T-helper 22 cell (primary cell): ENCODE results near the gene PPP5C.
"Not testable (repeated sequence)": the region's sequence is repeated elsewhere in the genome, so short reads cannot be mapped to it uniquely, and the experiment has no call there.

ENCODE experiments used
- DNase-seq: peaks from one replicate; pipeline ENCODE4 v3.0.0-alpha.2; 2020; ENCODE audit warnings: low read depth

Gene PPP5C

GRCh38 chr19:46365561-46365960, 18.7 kb downstream of the PPP5C start:
- DNase-seq, result no peak

DNA sequence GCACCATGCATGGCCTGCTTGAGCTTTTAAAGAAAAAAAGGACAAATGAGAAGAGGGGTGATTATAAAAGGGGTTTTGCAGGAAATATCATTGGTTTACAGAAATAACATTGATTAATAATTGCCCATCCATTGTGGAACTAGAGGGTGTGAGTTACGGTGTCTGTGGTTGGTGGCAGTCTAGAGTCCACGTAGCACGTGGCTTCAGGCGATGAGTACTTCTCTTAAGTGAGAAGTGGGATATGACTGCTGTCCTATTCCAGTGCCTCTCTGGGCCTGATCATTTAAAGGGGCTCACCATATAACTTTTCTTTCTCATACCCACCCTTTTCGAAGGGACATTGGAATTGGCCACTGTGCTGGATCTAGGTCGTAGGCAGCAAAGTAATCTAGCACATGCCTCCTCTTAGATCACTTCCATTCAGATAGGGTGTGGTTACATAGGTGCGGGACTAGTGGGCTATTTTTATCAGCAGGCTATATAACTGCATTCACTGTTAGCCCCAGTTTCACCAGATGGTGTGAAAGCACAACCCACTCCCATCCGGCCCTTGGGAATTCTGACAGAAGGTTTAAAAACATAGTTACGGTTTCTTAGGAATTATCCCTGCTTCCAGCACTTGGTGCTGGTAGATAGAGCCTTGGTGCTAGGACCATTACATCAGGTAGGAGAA, 19.9 kb downstream of the PPP5C start:
- DNase-seq, result no peak

GRCh38 chr19:46367426-46367825, 20.5 kb downstream of the PPP5C start:
- no peak for DNase-seq

GRCh38 chr19:46368116-46368515, 21.2 kb downstream of the PPP5C start:
- no peak for DNase-seq

DNA sequence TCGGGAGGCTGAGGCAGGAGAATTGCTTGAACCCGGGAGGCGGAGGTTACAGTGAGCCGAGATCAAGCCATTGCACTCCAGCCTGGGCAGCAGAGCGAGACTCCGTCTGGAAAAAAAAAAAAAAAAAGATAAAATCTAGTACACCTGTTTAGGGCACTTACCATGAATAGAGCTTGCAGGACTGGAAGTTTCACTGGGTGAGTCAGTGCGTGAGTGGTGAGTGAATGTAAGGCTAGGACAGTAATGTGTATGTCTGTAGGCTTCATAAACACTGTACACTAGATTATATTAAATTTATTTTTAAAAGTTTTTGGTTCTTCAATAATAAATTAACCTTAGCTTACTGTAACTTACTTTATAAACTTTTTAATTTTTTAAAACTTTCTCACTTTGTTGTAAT, 22.9 kb downstream of the PPP5C start:
- no peak for DNase-seq

- no peak for DNase-seq
These were observed 24.5 kb downstream of the PPP5C start for GRCh38 chr19:46371371-46371901.

GRCh38 chr19:46372901-46373490, 26.1 kb downstream of the PPP5C start:
- DNase-seq, result no peak

GRCh38 chr19:46373491-46374359, 26.8 kb downstream of the PPP5C start:
- no peak for DNase-seq

DNA sequence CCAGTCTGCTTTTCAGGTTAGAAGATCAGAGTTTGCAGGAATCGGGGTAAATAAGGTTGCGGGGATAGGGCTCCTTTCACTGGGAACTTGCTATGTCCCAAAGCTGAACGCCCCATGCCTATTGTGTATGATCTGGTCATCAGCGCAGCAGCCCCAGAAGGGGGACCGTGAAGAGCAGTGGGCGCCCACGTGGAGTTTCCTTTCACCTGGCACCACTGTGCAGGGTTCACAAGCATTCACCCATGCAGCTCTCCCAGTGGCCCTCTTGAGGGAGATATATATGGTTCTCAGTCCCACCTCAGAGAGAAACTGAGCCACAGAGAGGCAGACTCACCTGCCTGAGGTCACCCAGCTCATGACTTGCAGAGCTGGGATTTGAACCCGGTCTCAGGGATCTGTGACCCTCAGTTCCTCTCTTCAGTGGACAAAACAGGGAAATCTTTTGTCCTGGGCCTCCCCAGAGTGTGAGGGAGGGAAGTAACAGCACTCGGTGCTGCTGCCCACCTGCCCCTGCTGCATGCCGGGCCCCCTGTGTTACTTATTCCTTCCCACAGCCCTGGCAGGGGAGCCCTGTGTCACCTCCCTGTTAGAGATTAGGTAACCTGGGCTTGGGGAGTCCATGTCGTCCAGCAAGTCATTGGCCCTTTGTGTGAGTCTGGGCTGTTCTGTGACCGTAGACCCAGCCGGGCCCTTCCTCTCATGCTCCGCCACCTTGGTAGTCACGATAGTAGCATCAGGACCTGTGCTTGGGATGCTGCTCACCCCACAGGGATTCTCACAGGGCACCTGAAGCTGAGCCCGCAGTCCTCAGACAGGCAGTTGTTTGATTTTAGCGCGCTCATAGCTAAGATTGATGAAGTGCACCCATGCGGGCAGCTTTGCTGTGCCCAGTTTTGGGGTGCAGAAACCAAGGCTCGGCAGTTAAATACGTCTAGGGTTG, 27.9 kb downstream of the PPP5C start:
- DNase-seq, result no peak

- DNase-seq, result not testable (repeated sequence)
These were observed 28.7 kb downstream of the PPP5C start for GRCh38 chr19:46375476-46376067.

GRCh38 chr19:46376241-46377153, 29.6 kb downstream of the PPP5C start:
- DNase-seq, result no peak

- no peak for DNase-seq
These were observed 31.4 kb downstream of the PPP5C start for GRCh38 chr19:46378268-46378667.

DNA sequence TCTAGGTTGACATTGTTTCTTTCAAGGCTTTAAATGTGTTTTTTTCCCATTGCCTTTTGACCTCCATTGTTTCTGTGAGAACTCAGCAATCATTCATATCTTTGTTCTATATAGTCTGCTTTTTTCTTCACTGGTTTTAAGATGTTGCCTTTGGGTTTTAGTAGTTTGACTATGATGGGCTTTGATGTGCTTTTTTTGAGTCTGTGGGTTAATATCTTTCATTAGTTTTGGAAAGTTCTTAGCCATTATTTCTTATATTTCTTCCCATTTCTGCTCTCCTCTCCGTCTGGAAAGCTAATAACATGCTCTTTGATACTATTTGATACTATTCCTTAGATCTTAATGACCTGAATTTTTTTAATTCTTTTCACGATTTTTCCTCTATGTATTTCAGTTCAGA, 33.8 kb downstream of the PPP5C start:
- DNase-seq, result no peak

GRCh38 chr19:46381346-46381745, 34.5 kb downstream of the PPP5C start:
- DNase-seq, result no peak

DNA sequence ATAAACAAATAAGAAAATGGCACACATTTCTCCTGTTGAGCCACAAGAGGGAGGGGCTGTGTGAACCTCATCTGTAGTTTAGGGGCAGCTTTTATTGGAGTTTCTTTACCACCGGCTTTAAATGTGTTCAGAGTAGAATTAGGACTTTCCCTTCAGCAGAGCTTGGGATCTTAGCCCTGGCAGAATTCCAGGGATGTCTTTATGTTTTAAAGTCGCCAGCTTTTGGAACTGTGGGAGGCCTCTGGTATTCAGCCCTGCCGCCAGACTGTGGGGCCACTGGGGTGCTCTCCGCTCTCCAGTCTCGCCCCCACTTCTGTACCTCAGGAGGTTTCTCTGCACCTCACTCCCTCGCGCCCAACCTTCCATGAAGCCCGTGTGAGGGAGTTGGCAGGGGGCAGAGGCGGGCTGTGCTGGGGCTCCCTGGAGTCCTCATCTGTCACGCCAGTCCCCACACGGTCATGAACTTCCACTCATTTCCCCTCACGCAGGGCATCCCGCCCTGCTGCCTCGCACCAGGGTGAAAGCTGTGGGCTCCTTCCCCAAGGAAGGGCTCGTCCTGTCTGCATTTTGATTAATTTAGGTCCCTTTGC, 35.0 kb downstream of the PPP5C start:
- no peak for DNase-seq

GRCh38 chr19:46383171-46383815, 36.4 kb downstream of the PPP5C start:
- no peak for DNase-seq

GRCh38 chr19:46383846-46384245, 37.0 kb downstream of the PPP5C start:
- no peak for DNase-seq

DNA sequence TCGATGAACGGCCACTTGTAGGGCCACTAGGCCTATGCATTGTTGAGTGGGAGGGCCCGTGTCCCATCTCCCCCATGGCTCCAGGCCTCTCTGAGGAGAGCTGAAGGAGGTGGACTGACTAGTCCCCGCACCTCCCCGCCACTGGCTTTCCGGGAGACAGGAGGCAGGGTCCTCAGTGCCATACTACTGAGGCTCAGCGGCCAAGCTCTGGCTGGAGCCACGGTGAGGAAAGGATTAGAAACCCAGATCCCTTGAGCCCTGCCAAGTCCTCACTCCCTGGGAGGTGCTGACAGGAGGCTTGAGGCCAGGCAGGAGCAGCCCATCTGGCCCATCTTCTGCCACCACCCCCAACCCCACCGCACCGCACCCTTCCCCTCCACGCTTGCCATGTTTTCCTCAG, 37.5 kb downstream of the PPP5C start:
- DNase-seq, result no peak

GRCh38 chr19:46385636-46386035, 38.7 kb downstream of the PPP5C start:
- DNase-seq, result no peak
